Esophagus squamous epithelium (tissue), 4 donors: ENCODE data around the gene SEC11C.

Source experiments
- CTCF ChIP-seq, 6 experiments: fragments of 450-650 bp in 4 of 6; fragments of 200-600 bp in 2 of 6; sonication (generic) in 2 of 6; IDR thresholded peaks; one replicate each; pipeline ENCODE4 v1.5.1; 2016 to 2019; ENCODE audit warnings: antibody characterized with exemption in 6 of 6, mild to moderate bottlenecking in 4 of 6, moderate library complexity in 4 of 6
- POLR2A ChIP-seq, 4 donors: fragments of 450-650 bp; IDR thresholded peaks; one replicate each; pipeline ENCODE4 v1.6.1; 2017; ENCODE audit warnings: antibody characterized with exemption in 4 of 4, mild to moderate bottlenecking in 4 of 4, moderate library complexity in 3 of 4

- TF ChIP-seq CTCF (IDR thresholded peaks at IDR 0.05) (no peak), POLR2A (IDR thresholded peaks at IDR 0.05) (no peak)
Measured at GRCh38 chr18:59144483-59144882, 4.8 kb downstream of the SEC11C start.
